Measurements from ENCODE around the gene CD44.

The CD44 gene

GRCh38 chr11:35112056-35112845 lies 26.7 kb upstream of the CD44 start:
- DNase-seq = no peak

- DNase-seq = no peak
Measured at GRCh38 chr11:35112846-35113105, 26.2 kb upstream of the CD44 start.

GRCh38 chr11:35114906-35115687 lies 23.9 kb upstream of the CD44 start:
- DNase-seq = no peak

- no peak for DNase-seq
Measured at GRCh38 chr11:35115688-35116030, 23.3 kb upstream of the CD44 start.

- no peak for DNase-seq
Measured at GRCh38 chr11:35116245-35116644, 22.7 kb upstream of the CD44 start.

- no peak for DNase-seq
Measured at GRCh38 chr11:35116762-35117640, 22.0 kb upstream of the CD44 start.

GRCh38 chr11:35118906-35119305 lies 20.1 kb upstream of the CD44 start:
- DNase-seq = peak; percentile 44

GRCh38 chr11:35121326-35121865 lies 17.6 kb upstream of the CD44 start:
- no peak for DNase-seq

- DNase-seq = no peak
Measured at GRCh38 chr11:35122308-35122707, 16.7 kb upstream of the CD44 start.

GRCh38 chr11:35126000-35126878 lies 12.7 kb upstream of the CD44 start:
- DNase-seq = peak; percentile 29

GRCh38 chr11:35126879-35127581 lies 11.9 kb upstream of the CD44 start:
- DNase-seq = no peak

GRCh38 chr11:35127619-35128018 lies 11.4 kb upstream of the CD44 start:
- no peak for DNase-seq

- DNase-seq = no peak
Measured at GRCh38 chr11:35131094-35131493, 7.9 kb upstream of the CD44 start.

- DNase-seq = no peak
Measured at GRCh38 chr11:35131886-35132285, 7.1 kb upstream of the CD44 start.

- no peak for DNase-seq
Measured at GRCh38 chr11:35133656-35134055, 5.3 kb upstream of the CD44 start.

- DNase-seq = no peak
Measured at GRCh38 chr11:35134403-35135148, 4.4 kb upstream of the CD44 start.

GRCh38 chr11:35135222-35135621 lies 3.7 kb upstream of the CD44 start:
- DNase-seq = no peak

GRCh38 chr11:35136311-35136710 lies 2.7 kb upstream of the CD44 start:
- DNase-seq = no peak

GRCh38 chr11:35138058-35138457 lies 913 bp upstream of the CD44 start:
- DNase-seq = no peak

GRCh38 chr11:35138606-35138942 lies 397 bp upstream of the CD44 start:
- DNase-seq = no peak

GRCh38 chr11:35139722-35140282 lies 831 bp downstream of the CD44 start:
- peak; percentile 38 for DNase-seq
